HepG2 (cell line): ENCODE results near the gene PRM3. TPM values are rescaled to one million over a fixed set of nuclear protein-coding genes. Genes with fewer than 3 reads are reported as not detected.
A peak's percentile ranks its signal among the peaks of the same experiment; 100 is the strongest.

Source experiments
- ARNT ChIP-seq: fragments of 450-650 bp; IDR thresholded peaks from 2 replicates; pipeline ENCODE4 v1.6.1; 2017
- E2F1 ChIP-seq: sonication (generic); formaldehyde crosslinking; IDR thresholded peaks from 2 replicates; pipeline ENCODE4 v1.5.0; 2020; ENCODE audit warnings: missing genetic modification reagents
- EHMT2 ChIP-seq: fragments of 200-600 bp; sonication (generic); IDR thresholded peaks from 2 replicates; pipeline ENCODE4 v1.7.0; 2017; ENCODE audit warnings: antibody characterized with exemption, low read depth, low read length, borderline replicate concordance
- IKZF1 ChIP-seq: fragments of 450-650 bp; IDR thresholded peaks from 2 replicates; pipeline ENCODE4 v1.7.1; 2016
- IKZF5 ChIP-seq: IDR thresholded peaks from 2 replicates; pipeline ENCODE4 v1.6.1; 2018; ENCODE audit warnings: missing genetic modification reagents, mild to moderate bottlenecking, missing compliant biosample characterization
- NFYC ChIP-seq: IDR thresholded peaks from 2 replicates; pipeline ENCODE4 v1.6.1; 2016; ENCODE audit warnings: missing genetic modification reagents, missing compliant biosample characterization
- NONO ChIP-seq, 2 experiments: fragments of 450-650 bp in 1 of 2; sonication (generic) in 1 of 2; formaldehyde crosslinking in 1 of 2; IDR thresholded peaks in 1 of 2; conservative IDR thresholded peaks in 1 of 2; 2 replicates each; pipeline versions ENCODE4 v1.6.1 to v1.8.0; 2017 to 2022; ENCODE audit warnings: mild to moderate bottlenecking in 1 of 2, missing genetic modification reagents in 1 of 2, moderate library complexity in 1 of 2
- PHF8 ChIP-seq: sonication (generic); formaldehyde crosslinking; IDR thresholded peaks from 2 replicates; pipeline ENCODE4 v1.5.0; 2020; ENCODE audit warnings: missing genetic modification reagents
- SRF ChIP-seq: IDR thresholded peaks from 2 replicates; pipeline ENCODE4 v1.6.1; 2011; ENCODE audit warnings: mild to moderate bottlenecking, low read depth, low read length, moderate library complexity
- TFDP2 ChIP-seq: sonication (generic); formaldehyde crosslinking; IDR thresholded peaks from 2 replicates; pipeline ENCODE4 v1.4.0; 2020; ENCODE audit warnings: missing genetic modification reagents
- TIGD3 ChIP-seq: sonication (generic); formaldehyde crosslinking; IDR thresholded peaks from 2 replicates; pipeline ENCODE4 v1.5.1; 2020; ENCODE audit warnings: mild to moderate bottlenecking, missing genetic modification reagents, borderline replicate concordance
- ZBTB21 ChIP-seq: sonication (generic); formaldehyde crosslinking; IDR thresholded peaks from 2 replicates; pipeline ENCODE4 v1.4.0; 2020; ENCODE audit warnings: missing genetic modification reagents
- ZNF207 ChIP-seq: fragments of 450-650 bp; IDR thresholded peaks from 2 replicates; pipeline ENCODE4 v1.6.1; 2016; ENCODE audit warnings: antibody characterized with exemption, borderline replicate concordance
- ZNF234 ChIP-seq: sonication (generic); formaldehyde crosslinking; conservative IDR thresholded peaks from 2 replicates; pipeline ENCODE4 v1.5.1; 2020; ENCODE audit warnings: mild to moderate bottlenecking, missing genetic modification reagents
- ZNF337 ChIP-seq: sonication (generic); formaldehyde crosslinking; IDR thresholded peaks from 2 replicates; pipeline ENCODE4 v1.5.1; 2020; ENCODE audit warnings: missing genetic modification reagents, low read depth, mild to moderate bottlenecking, borderline replicate concordance
- ZNF547 ChIP-seq: sonication (generic); formaldehyde crosslinking; IDR thresholded peaks from 2 replicates; pipeline ENCODE4 v1.5.1; 2020; ENCODE audit warnings: mild to moderate bottlenecking, missing genetic modification reagents
- ZNF558 ChIP-seq: sonication (generic); formaldehyde crosslinking; IDR thresholded peaks from 2 replicates; pipeline ENCODE4 v1.9.0; 2022; ENCODE audit warnings: mild to moderate bottlenecking, missing genetic modification reagents, borderline replicate concordance
- ZNF672 ChIP-seq: sonication (generic); formaldehyde crosslinking; IDR thresholded peaks from 2 replicates; pipeline ENCODE4 v1.8.1; 2022; ENCODE audit warnings: missing genetic modification reagents
- ZNF768 ChIP-seq: sonication (generic); formaldehyde crosslinking; IDR thresholded peaks from 2 replicates; pipeline ENCODE4 v1.4.0; 2020; ENCODE audit warnings: missing genetic modification reagents
- ZNF770 ChIP-seq: sonication (generic); formaldehyde crosslinking; IDR thresholded peaks from 2 replicates; pipeline ENCODE4 v1.5.0; 2020; ENCODE audit warnings: mild to moderate bottlenecking, missing genetic modification reagents
- ZNF850 ChIP-seq: sonication (generic); formaldehyde crosslinking; conservative IDR thresholded peaks from 2 replicates; pipeline ENCODE4 v1.9.0; 2021; ENCODE audit warnings: mild to moderate bottlenecking, missing genetic modification reagents
- polyA plus RNA-seq, 8 experiments: library from polyadenylated mRNA; depleted of rRNA in 3 of 8; stranded (reverse) in 7 of 8; unstranded in 1 of 8; fragments of >200 nt; fragmentation: Illumina TruSeq in 4 of 8; extraction: Trizol in 4 of 8; gene quantifications; 2 replicates each; pipeline versions ENCODE4 v1.2.1 to v1.2.3, GENCODE V29; 2011 to 2016; ENCODE audit warnings: low read depth in 4 of 8, missing spikeins in 1 of 8, mixed read lengths in 1 of 8; ENCODE audit not compliant: insufficient read depth in 1 of 8
- total RNA-seq, 5 experiments: library from RNA; depleted of rRNA; stranded (reverse); fragments of >200 nt; fragmentation: Illumina TruSeq; extraction: Trizol; gene quantifications; 2 replicates each; pipeline ENCODE4 v1.2.3, GENCODE V29; 2016; ENCODE audit warnings: low read depth in 1 of 5
- TF ChIP-seq, protein P1 (sequence below): sonication (generic); formaldehyde crosslinking; IDR thresholded peaks from 2 replicates; pipeline ENCODE4 v1.5.0; 2020; ENCODE audit warnings: mild to moderate bottlenecking, low read depth, missing genetic modification reagents, borderline replicate concordance

The PRM3 gene
- total and polyA plus RNA-seq, 2 of the 13 experiments (the other 11 are each of a cell fraction or from before 2014, with no cell fraction given): not detected

GRCh38 chr16:11278681-11279628, 5.5 kb upstream of the PRM3 start (continued):
- no peak for TF ChIP-seq ZNF558
- TF ChIP-seq ZNF547 (CRISPR knock-in tag): no peak
- TF ChIP-seq NFYC (CRISPR knock-in tag): peak; percentile 25; the same call in 1 of the 2 replicates
- TF ChIP-seq ZNF770: peak; percentile 72
- no peak; the same call in 1 of the 2 replicates for TF ChIP-seq TFDP2
- TF ChIP-seq EHMT2: no peak
- no peak for TF ChIP-seq TIGD3 (CRISPR knock-in tag)
- no peak for TF ChIP-seq ZNF850
- no peak for TF ChIP-seq IKZF1
- TF ChIP-seq ZBTB21 (CRISPR knock-in tag): no peak
- TF ChIP-seq ZNF207: no peak
- no peak for TF ChIP-seq ZNF672 (CRISPR knock-in tag)
- no peak for TF ChIP-seq IKZF5 (CRISPR knock-in tag)
- TF ChIP-seq ZNF337: no peak
- no peak for TF ChIP-seq SRF
- TF ChIP-seq, protein P1, sequence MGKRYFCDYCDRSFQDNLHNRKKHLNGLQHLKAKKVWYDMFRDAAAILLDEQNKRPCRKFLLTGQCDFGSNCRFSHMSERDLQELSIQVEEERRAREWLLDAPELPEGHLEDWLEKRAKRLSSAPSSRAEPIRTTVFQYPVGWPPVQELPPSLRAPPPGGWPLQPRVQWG: no peak
- 0 out of 2 replicates have a peak, but pooled peaks have one; percentile 24 for TF ChIP-seq PHF8
- no peak for TF ChIP-seq ZNF768 (CRISPR knock-in tag)
- no peak for TF ChIP-seq ZNF234 (CRISPR knock-in tag)
- TF ChIP-seq E2F1: no peak
- TF ChIP-seq NONO (IDR thresholded peaks at IDR 0.05): no peak
- no peak; the same call in 1 of the 2 replicates for TF ChIP-seq NONO (CRISPR knock-in tag; conservative IDR thresholded peaks at IDR 0.05)
- TF ChIP-seq ARNT: no peak
